GM12873 (cell line): ENCODE measurements around the gene CEP85L.

Experiments
- CTCF ChIP-seq: IDR thresholded peaks from 2 replicates; pipeline ENCODE4 v1.5.1; 2012; ENCODE audit warnings: low read depth, mild to moderate bottlenecking, moderate library complexity, low read length, control low read depth; ENCODE audit not compliant: insufficient read depth; ENCODE audit errors: missing control alignments

The CEP85L gene

GRCh38 chr6:118660218-118660569 lies 8.8 kb upstream of the CEP85L start:
- TF ChIP-seq CTCF, result no peak

DNA sequence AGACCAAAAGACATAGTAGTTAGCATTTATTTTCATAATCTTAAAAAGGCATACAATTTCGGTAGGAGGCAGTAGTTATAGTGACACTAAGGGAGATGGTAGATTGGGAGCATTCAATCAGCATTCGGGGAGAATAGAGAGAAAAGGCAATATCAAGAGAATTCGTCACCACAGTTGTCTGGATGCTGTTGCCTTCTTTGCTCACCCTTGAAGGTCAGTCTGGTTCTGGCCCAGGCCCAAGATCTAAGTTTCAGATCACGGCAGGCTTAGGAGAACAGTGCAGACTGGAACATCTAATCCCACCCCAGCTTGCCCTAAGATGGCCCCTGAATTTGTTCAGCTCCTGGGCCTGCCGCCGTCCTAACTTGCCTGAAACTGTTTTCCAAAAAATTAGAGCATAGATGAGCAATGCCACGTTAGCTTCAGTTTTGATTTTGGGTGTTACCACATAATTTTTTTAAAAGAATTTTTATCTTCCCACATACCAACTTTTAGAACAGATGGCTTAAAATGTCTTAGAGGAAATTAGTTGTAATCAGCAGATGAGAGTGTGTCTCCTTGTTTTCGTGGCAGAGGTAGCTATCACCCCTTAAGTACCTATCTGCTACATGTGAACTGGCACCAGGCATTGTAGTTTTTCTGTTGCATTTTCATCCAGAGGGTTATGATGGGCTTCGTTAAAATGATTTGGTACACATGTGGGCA lies 8.3 kb upstream of the CEP85L start:
- TF ChIP-seq CTCF, result no peak

GRCh38 chr6:118656847-118657451 lies 5.6 kb upstream of the CEP85L start:
- no peak for TF ChIP-seq CTCF

DNA sequence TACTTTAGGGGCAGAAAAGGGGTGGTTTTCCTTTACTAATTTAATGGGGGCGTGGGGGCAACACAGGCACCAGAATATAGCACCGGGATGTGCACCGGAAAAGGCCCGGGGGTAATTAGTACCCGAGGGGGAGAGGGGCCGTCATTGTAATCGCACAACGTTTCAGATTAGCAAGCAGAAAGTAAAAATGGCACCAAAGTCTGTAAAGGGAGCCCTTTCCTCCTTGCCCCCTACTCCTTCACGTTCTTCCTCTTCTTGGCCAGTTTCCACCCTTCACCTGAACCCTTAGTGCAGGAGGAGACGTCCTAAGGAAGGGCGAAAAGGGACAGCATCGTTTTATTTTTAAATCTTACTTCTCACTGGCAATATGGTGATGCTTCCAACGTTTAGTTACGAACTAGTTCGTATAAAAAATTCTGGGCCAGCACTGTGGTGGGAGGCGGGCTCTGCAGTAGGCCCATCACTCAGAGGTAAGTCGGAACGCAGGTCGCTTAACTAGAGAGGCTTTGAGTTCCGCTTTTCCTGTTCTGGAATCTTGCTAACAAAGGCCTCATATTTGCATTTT lies 742 bp upstream of the CEP85L start:
- TF ChIP-seq CTCF, result no peak

- peak; percentile 16 for TF ChIP-seq CTCF
Observed at GRCh38 chr6:118650582-118651281, 659 bp downstream of the CEP85L start.

DNA sequence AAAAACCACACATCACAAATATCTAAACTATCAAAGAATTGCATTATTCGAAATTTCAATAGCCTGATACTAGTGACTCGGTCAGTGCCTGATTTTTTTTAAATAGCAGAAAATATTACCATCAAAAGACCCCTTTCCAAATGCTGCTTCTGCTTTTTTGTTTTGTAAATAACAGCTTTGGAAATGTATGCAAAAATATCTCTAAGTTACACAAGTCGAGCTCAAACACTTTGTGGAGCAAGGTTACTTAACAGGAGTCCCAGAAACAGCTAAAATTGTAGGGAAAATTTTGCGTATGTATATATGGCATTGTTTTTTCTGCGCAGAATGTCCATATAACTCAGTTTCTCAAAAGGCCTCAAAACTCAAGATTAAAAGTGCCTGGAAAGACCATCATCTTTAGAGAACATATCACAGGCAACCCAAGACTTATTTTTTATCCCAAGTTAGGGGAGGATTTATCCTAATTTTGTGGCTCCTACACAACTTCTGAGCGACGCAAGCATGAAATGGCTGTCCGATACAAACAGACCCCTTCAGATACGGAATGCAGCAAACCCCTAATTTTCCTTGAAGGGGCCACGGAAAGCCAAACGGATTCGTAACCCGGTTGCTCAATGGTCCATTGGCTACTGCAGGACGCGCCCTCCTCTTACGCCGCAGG lies 1.3 kb downstream of the CEP85L start:
- no peak for TF ChIP-seq CTCF
